GM18499 (cell line): ENCODE measurements around the gene OR10K2.
A peak's percentile ranks its signal among the peaks of the same experiment; 100 is the strongest.
"Not testable (repeated sequence)": the region's sequence is repeated elsewhere in the genome, so short reads cannot be mapped to it uniquely, and the experiment has no call there.

ENCODE experiments used
- ATAC-seq: cut with Tn5 transposase; IDR thresholded peaks from one replicate; pipeline ENCODE4 v1.9.1; 2021; ENCODE audit warnings: moderate number of reproducible peaks; ENCODE audit not compliant: insufficient read depth, unreplicated experiment

The OR10K2 gene

DNA sequence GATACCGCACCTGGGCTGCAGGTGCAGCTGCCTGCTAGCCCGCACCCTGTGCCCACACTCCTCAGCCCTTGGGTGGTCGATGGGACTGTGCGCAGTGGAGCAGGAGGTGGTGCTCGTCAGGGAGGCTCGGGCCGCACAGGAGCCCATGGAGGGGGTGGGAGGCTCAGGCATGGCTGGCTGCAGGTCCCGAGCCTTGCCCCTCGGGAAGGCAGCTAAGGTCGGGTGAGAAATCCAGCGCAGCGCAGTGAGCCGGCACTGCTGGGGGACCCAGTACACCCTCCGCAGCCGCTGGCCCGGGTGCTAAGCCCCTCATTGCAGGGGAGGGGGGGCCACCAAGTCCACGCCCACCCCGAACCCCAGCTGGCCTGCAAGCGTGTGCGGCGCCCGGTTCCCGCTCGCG is 51.9 kb downstream of the OR10K2 start:
- ATAC-seq: not testable (repeated sequence)

DNA sequence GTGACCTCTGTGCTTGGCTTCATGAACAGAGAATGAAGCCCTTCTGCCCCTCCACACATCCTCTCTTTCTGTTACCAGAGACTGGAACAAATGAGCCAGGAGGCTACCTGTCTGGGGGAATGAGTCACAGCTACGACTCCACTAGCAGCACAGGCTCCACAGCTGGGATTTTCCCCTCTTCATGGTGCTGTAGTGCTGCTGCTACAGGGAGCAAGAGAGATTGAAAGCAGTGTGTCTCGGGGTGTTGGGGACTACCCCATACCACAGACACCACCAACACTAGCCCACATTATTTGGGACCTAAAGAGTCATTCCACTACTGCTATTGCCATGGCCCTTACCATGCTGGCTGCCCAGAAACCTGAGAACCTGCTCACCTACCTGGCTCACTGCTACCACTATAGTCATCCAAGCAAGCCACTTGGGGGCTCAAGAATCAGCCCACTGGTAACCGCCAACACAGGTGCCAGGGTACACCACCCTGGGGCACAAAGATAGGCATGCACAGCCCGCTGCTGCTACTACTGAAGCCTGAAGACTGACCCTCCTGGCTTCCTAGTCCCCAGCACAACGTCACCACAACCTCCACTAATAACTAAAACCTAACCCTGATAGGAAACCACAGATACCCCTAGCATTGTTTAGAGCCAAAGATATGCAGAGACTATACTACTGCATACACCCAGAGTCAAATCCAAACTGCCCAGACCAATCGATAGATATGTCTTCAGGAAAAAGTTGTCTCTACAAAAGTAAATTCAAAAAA is 54.7 kb downstream of the OR10K2 start:
- ATAC-seq: peak; percentile 92
